ENCODE measurements around the gene PCNA. TPM values are rescaled to one million over a fixed set of nuclear protein-coding genes. Genes with fewer than 3 reads are reported as not detected.

Gene PCNA
- total RNA-seq, 1 donor: 66.2 TPM

- no peaks in the 10 kb centered on the region for H3K36me3 ChIP-seq (ENCODE audit: insufficient read depth, low read length)
- H3K4me1 ChIP-seq (ENCODE audit: insufficient read depth, low read length): peaks cover 13% of the 10 kb centered on the region
- no peak overlapping the region for H2AFZ ChIP-seq (ENCODE audit: low read length)
- no peak overlapping the region for H3K4me3 ChIP-seq (ENCODE audit: insufficient read depth, low read length)
- TF ChIP-seq, protein P1, sequence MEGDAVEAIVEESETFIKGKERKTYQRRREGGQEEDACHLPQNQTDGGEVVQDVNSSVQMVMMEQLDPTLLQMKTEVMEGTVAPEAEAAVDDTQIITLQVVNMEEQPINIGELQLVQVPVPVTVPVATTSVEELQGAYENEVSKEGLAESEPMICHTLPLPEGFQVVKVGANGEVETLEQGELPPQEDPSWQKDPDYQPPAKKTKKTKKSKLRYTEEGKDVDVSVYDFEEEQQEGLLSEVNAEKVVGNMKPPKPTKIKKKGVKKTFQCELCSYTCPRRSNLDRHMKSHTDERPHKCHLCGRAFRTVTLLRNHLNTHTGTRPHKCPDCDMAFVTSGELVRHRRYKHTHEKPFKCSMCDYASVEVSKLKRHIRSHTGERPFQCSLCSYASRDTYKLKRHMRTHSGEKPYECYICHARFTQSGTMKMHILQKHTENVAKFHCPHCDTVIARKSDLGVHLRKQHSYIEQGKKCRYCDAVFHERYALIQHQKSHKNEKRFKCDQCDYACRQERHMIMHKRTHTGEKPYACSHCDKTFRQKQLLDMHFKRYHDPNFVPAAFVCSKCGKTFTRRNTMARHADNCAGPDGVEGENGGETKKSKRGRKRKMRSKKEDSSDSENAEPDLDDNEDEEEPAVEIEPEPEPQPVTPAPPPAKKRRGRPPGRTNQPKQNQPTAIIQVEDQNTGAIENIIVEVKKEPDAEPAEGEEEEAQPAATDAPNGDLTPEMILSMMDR (IDR thresholded peaks at IDR 0.05; ENCODE audit: extremely low read depth, low read depth, low read length): no peak
- DNase-seq (ENCODE audit: insufficient read length, low spot score, missing footprints): no peak
- H3K27me3 ChIP-seq (ENCODE audit: insufficient read depth, low read length): no peaks in the 10 kb centered on the region
- H3K4me2 ChIP-seq (ENCODE audit: insufficient read depth, low read length): no peak overlapping the region
- peaks cover 24% of the 10 kb centered on the region for H4K20me1 ChIP-seq (ENCODE audit: insufficient read depth, low read length)
- no peaks in the 10 kb centered on the region for H3K9me3 ChIP-seq (ENCODE audit: low read depth, low read length)
- no peak overlapping the region for H3K27ac ChIP-seq (ENCODE audit: low read depth, low read length)
- peaks cover 62% of the 10 kb centered on the region for H3K79me2 ChIP-seq (ENCODE audit: insufficient read depth, low read length)
Observed at GRCh38 chr20:5146099-5146668, 26.4 kb upstream of the PCNA start.

DNA sequence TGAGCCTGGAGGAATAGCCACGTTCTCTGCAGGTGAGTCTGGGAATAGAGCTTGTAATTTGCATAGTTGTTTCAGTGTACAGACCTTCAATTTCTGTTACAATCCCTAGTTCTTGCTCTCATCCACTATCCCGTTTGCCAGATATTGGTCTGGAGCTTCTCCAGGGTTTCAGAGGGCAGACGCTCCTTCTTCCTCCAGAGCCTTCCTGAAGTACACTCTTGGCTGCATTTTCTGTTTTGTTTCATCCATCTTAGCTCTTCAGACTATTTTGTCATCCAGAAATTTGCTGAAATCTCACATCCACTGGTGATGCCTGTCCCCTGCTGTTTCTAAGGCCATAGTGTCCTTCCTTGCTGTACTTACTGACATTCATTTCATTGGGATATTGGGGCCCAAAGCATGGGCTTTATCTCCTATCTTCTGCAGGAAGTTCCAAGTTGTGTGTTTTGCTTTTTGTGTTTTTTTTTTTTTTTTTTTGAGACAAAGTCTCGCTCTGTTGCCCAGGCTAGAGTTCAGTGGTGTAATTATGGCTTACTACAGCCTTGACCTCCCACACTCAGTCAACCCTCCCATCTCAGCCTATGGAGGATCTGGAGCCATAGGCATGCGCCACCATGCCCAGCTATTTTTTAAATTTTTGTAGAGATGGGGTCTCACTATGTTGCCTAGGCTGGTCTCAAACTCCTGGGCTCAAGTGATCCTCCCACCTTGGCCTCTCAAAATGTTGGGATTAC lies 25.8 kb upstream of the PCNA start:
- Histone ChIP-seq H3K27me3 (ENCODE audit: insufficient read depth, low read length) (no peaks in the 10 kb centered on the region), H4K20me1 (ENCODE audit: insufficient read depth, low read length) (peaks cover 28% of the 10 kb centered on the region), H2AFZ (ENCODE audit: low read length) (no peak overlapping the region), H3K36me3 (ENCODE audit: insufficient read depth, low read length) (no peaks in the 10 kb centered on the region), H3K4me2 (ENCODE audit: insufficient read depth, low read length) (no peak overlapping the region), H3K27ac (ENCODE audit: low read depth, low read length) (no peak overlapping the region), H3K4me1 (ENCODE audit: insufficient read depth, low read length) (peaks cover 7% of the 10 kb centered on the region), H3K79me2 (ENCODE audit: insufficient read depth, low read length) (peaks cover 64% of the 10 kb centered on the region), H3K4me3 (ENCODE audit: insufficient read depth, low read length) (no peak overlapping the region), H3K9me3 (ENCODE audit: low read depth, low read length) (no peaks in the 10 kb centered on the region)
- no peak for DNase-seq (ENCODE audit: insufficient read length, low spot score, missing footprints)
- TF ChIP-seq, protein P1 (IDR thresholded peaks at IDR 0.05; ENCODE audit: extremely low read depth, low read depth, low read length): no peak

- H4K20me1 ChIP-seq (ENCODE audit: insufficient read depth, low read length): peaks cover 26% of the 10 kb centered on the region
- no peak overlapping the region for H3K27ac ChIP-seq (ENCODE audit: low read depth, low read length)
- no peak for DNase-seq (ENCODE audit: insufficient read length, low spot score, missing footprints)
- no peaks in the 10 kb centered on the region for H3K36me3 ChIP-seq (ENCODE audit: insufficient read depth, low read length)
- TF ChIP-seq, protein P1 (IDR thresholded peaks at IDR 0.05; ENCODE audit: extremely low read depth, low read depth, low read length): no peak
- no peaks in the 10 kb centered on the region for H3K9me3 ChIP-seq (ENCODE audit: low read depth, low read length)
- H3K79me2 ChIP-seq (ENCODE audit: insufficient read depth, low read length): peaks cover 69% of the 10 kb centered on the region
- H3K4me2 ChIP-seq (ENCODE audit: insufficient read depth, low read length): no peak overlapping the region
- H3K4me1 ChIP-seq (ENCODE audit: insufficient read depth, low read length): peaks cover 2% of the 10 kb centered on the region
- no peaks in the 10 kb centered on the region for H3K27me3 ChIP-seq (ENCODE audit: insufficient read depth, low read length)
- no peak overlapping the region for H3K4me3 ChIP-seq (ENCODE audit: insufficient read depth, low read length)
- no peak overlapping the region for H2AFZ ChIP-seq (ENCODE audit: low read length)
Observed at GRCh38 chr20:5143851-5144250, 24.1 kb upstream of the PCNA start.

- H3K9me3 ChIP-seq (ENCODE audit: low read depth, low read length): no peaks in the 10 kb centered on the region
Observed at GRCh38 chr20:5141615-5142014, 21.9 kb upstream of the PCNA start.

More at GRCh38 chr20:5141615-5142014, 21.9 kb upstream of the PCNA start:
- Histone ChIP-seq H3K4me1 (ENCODE audit: insufficient read depth, low read length) (no peaks in the 10 kb centered on the region), H3K4me3 (ENCODE audit: insufficient read depth, low read length) (no peak overlapping the region), H3K27ac (ENCODE audit: low read depth, low read length) (no peak overlapping the region), H3K4me2 (ENCODE audit: insufficient read depth, low read length) (no peak overlapping the region), H3K27me3 (ENCODE audit: insufficient read depth, low read length) (no peaks in the 10 kb centered on the region), H3K36me3 (ENCODE audit: insufficient read depth, low read length) (no peaks in the 10 kb centered on the region), H2AFZ (ENCODE audit: low read length) (no peak overlapping the region), H4K20me1 (ENCODE audit: insufficient read depth, low read length) (peaks cover 17% of the 10 kb centered on the region), H3K79me2 (ENCODE audit: insufficient read depth, low read length) (peaks cover 67% of the 10 kb centered on the region)
- TF ChIP-seq, protein P1 (IDR thresholded peaks at IDR 0.05; ENCODE audit: extremely low read depth, low read depth, low read length): no peak
- DNase-seq (ENCODE audit: insufficient read length, low spot score, missing footprints): no peak
